Gastroesophageal sphincter (tissue), 3 donors: ENCODE results near the gene TMEM106A.

ENCODE experiments used
- POLR2A ChIP-seq, 2 donors: fragments of 450-650 bp; IDR thresholded peaks; one replicate each; pipeline ENCODE4 v1.6.1; 2017; ENCODE audit warnings: antibody characterized with exemption in 2 of 2, mild to moderate bottlenecking in 2 of 2, moderate library complexity in 1 of 2
- TF ChIP-seq, protein P1 (sequence below), 4 experiments: fragments of 200-600 bp in 2 of 4; fragments of 450-650 bp in 2 of 4; sonication (generic) in 1 of 4; IDR thresholded peaks; one replicate each; pipeline ENCODE4 v1.5.1; 2017 to 2019; ENCODE audit warnings: antibody characterized with exemption in 4 of 4, mild to moderate bottlenecking in 2 of 4, moderate library complexity in 2 of 4

DNA sequence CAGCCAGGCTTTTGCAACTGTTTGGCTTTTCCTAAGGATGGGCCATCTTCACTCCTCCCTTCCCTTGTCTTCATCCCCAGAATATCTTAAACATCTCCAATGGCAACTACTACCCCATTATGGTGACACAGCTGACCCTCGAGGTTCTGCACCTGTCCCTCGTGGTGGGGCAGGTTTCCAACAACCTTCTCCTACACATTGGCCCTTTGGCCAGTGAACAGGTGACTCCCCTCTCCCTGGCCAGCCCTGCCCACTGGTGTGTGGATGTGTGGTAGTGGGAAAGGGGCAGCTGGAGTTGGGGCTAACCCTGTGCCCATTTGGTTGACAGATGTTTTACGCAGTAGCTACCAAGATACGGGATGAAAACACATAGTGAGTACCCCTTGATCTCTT lies 4.7 kb downstream of the TMEM106A start:
- TF ChIP-seq, protein P1, sequence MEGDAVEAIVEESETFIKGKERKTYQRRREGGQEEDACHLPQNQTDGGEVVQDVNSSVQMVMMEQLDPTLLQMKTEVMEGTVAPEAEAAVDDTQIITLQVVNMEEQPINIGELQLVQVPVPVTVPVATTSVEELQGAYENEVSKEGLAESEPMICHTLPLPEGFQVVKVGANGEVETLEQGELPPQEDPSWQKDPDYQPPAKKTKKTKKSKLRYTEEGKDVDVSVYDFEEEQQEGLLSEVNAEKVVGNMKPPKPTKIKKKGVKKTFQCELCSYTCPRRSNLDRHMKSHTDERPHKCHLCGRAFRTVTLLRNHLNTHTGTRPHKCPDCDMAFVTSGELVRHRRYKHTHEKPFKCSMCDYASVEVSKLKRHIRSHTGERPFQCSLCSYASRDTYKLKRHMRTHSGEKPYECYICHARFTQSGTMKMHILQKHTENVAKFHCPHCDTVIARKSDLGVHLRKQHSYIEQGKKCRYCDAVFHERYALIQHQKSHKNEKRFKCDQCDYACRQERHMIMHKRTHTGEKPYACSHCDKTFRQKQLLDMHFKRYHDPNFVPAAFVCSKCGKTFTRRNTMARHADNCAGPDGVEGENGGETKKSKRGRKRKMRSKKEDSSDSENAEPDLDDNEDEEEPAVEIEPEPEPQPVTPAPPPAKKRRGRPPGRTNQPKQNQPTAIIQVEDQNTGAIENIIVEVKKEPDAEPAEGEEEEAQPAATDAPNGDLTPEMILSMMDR (IDR thresholded peaks at IDR 0.05) = no peak
- no peak for TF ChIP-seq POLR2A (IDR thresholded peaks at IDR 0.05)
